Glutamatergic neuron (in vitro differentiated cells): ENCODE measurements around the gene ATF6. TPM values are rescaled to one million over a fixed set of nuclear protein-coding genes. Genes with fewer than 3 reads are reported as not detected.

ENCODE experiments used
- DNase-seq: peaks from one replicate; pipeline ENCODE4 v3.0.0; 2022
- H3K27ac Mint-ChIP-seq: one replicate; pipeline ENCODE4 v1.8.0; 2020; ENCODE audit warnings: mild to moderate bottlenecking, mixed read lengths, inconsistent platforms; ENCODE audit not compliant: unreplicated experiment
- H3K27me3 Mint-ChIP-seq: one replicate; pipeline ENCODE4 v1.8.0; 2020; ENCODE audit warnings: mild to moderate bottlenecking, moderate library complexity, mixed read lengths, inconsistent platforms; ENCODE audit not compliant: unreplicated experiment
- H3K36me3 Mint-ChIP-seq: one replicate; pipeline ENCODE4 v1.8.0; 2020; ENCODE audit warnings: mild to moderate bottlenecking, mixed read lengths, inconsistent platforms; ENCODE audit not compliant: unreplicated experiment
- H3K4me1 Mint-ChIP-seq: one replicate; pipeline ENCODE4 v1.8.0; 2020; ENCODE audit warnings: mild to moderate bottlenecking, low read depth, mixed read lengths, inconsistent platforms; ENCODE audit not compliant: unreplicated experiment
- H3K4me3 Mint-ChIP-seq: one replicate; pipeline ENCODE4 v1.8.0; 2020; ENCODE audit warnings: mild to moderate bottlenecking, mixed read lengths, inconsistent platforms; ENCODE audit not compliant: unreplicated experiment
- H3K9me3 Mint-ChIP-seq: one replicate; pipeline ENCODE4 v1.8.0; 2020; ENCODE audit warnings: mild to moderate bottlenecking, moderate library complexity, mixed read lengths, inconsistent platforms; ENCODE audit not compliant: unreplicated experiment
- total RNA-seq: library from RNA; stranded (reverse); fragmentation: NEBNext Ultra II Directional; extraction: Animal tissue kit (Norgen Biotek cat#: 25700); gene quantifications from one replicate; pipeline ENCODE4 v1.2.1, GENCODE V29; 2021; ENCODE audit not compliant: unreplicated experiment
- TF ChIP-seq, protein P1 (sequence below): fragments of 200-600 bp; sonication (generic); IDR thresholded peaks from one replicate; pipeline ENCODE4 v1.5.0; 2021; ENCODE audit not compliant: partially characterized antibody, unreplicated experiment

The ATF6 gene
- total RNA-seq, 1 donor from 2014 or later: 29.3 TPM

GRCh38 chr1:161962091-161962887, 196.2 kb downstream of the ATF6 start:
- Mint-ChIP-seq H3K4me1 (no peaks in the 10 kb centered on the region), H3K4me3 (no peak overlapping the region), H3K27me3 (peaks cover 2% of the 10 kb centered on the region), H3K27ac (no peak overlapping the region), H3K9me3 (no peaks in the 10 kb centered on the region), H3K36me3 (no peaks in the 10 kb centered on the region)
- no peak for DNase-seq
- TF ChIP-seq, protein P1, sequence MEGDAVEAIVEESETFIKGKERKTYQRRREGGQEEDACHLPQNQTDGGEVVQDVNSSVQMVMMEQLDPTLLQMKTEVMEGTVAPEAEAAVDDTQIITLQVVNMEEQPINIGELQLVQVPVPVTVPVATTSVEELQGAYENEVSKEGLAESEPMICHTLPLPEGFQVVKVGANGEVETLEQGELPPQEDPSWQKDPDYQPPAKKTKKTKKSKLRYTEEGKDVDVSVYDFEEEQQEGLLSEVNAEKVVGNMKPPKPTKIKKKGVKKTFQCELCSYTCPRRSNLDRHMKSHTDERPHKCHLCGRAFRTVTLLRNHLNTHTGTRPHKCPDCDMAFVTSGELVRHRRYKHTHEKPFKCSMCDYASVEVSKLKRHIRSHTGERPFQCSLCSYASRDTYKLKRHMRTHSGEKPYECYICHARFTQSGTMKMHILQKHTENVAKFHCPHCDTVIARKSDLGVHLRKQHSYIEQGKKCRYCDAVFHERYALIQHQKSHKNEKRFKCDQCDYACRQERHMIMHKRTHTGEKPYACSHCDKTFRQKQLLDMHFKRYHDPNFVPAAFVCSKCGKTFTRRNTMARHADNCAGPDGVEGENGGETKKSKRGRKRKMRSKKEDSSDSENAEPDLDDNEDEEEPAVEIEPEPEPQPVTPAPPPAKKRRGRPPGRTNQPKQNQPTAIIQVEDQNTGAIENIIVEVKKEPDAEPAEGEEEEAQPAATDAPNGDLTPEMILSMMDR: no peak

DNA sequence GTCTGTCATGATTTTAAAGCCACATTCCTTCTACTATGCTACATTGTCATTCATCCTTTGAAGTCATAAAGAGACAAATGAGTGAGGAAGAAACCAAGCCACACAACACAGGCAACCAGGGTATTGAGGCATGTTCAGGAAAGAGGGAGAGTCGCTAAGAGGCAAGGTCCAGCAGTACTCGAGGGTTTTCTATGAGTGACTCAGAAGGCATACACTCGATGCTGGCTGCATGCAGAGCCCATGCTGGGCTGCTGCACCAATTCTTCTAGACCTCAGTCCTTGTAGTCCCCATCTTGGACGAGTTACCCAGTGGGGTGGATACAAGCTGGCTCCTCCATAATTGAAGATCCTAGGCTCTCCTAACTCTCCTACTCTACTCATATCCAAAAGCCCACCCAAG, 199.9 kb downstream of the ATF6 start:
- Mint-ChIP-seq H3K9me3 (no peaks in the 10 kb centered on the region), H3K27ac (no peak overlapping the region), H3K36me3 (no peaks in the 10 kb centered on the region), H3K4me3 (no peak overlapping the region), H3K4me1 (no peaks in the 10 kb centered on the region), H3K27me3 (peaks cover 5% of the 10 kb centered on the region)
- TF ChIP-seq, protein P1: no peak
- DNase-seq: no peak

DNA sequence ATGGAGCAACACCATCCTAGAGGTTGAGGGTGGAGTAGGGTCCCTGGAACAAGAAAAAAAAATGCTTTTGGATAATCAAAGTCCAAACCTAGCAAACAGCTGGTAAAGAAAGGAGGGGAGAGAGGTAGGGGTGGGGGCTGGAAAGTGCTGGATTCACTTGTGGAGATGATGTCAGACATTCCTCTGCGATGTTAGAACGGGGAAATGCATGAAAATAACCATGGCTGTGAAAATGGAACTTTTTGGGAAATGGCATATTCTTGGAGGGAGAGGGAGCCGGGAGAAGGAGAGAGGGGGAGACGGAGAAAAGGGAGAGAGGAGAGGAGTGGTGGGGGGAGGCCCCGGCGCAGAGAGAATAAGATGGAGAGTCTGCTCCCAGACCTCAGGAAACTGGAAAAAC, 203.9 kb downstream of the ATF6 start:
- no peaks in the 10 kb centered on the region for H3K36me3 Mint-ChIP-seq
- H3K4me1 Mint-ChIP-seq: no peaks in the 10 kb centered on the region
- H3K9me3 Mint-ChIP-seq: no peaks in the 10 kb centered on the region
- H3K27me3 Mint-ChIP-seq: peaks cover 5% of the 10 kb centered on the region
- no peak overlapping the region for H3K4me3 Mint-ChIP-seq
- H3K27ac Mint-ChIP-seq: no peak overlapping the region
- TF ChIP-seq, protein P1: no peak
- no peak for DNase-seq

DNA sequence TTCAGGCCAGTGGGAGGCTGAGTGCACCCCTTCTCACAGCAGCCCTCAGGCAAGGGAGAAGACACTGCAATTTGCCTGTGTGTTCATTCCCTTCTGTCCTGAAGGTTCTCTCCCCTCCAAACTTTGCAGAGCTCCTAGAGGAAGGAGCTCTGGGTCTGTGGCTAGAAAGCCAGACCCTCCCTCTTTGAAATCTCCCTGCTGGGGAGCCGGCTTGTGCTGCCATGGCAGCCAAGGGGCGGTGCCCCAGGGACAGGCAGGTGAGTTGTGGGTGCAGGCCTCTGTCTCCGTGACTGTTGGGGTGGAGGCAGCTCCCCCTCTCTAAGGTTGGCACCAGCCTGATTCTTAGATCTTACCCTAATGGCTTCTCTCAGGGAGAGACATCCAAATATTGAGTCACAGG, 204.5 kb downstream of the ATF6 start:
- Mint-ChIP-seq H3K27me3 (peaks cover 5% of the 10 kb centered on the region), H3K27ac (no peak overlapping the region), H3K4me1 (no peaks in the 10 kb centered on the region), H3K9me3 (no peaks in the 10 kb centered on the region), H3K36me3 (no peaks in the 10 kb centered on the region), H3K4me3 (no peak overlapping the region)
- TF ChIP-seq, protein P1: no peak
- DNase-seq: no peak

- TF ChIP-seq, protein P1: no peak
- peaks cover 3% of the 10 kb centered on the region for H3K9me3 Mint-ChIP-seq
- H3K27ac Mint-ChIP-seq: no peak overlapping the region
- no peak overlapping the region for H3K4me3 Mint-ChIP-seq
- H3K27me3 Mint-ChIP-seq: peaks cover 5% of the 10 kb centered on the region
- no peaks in the 10 kb centered on the region for H3K36me3 Mint-ChIP-seq
- H3K4me1 Mint-ChIP-seq: peaks cover 3% of the 10 kb centered on the region
- DNase-seq: no peak
Measured at GRCh38 chr1:161972828-161973227, 206.7 kb downstream of the ATF6 start.
